IPS DF 19.7 (cell line): ENCODE measurements around the gene TCEAL4.

Source experiments
- DNase-seq: peaks from one replicate; pipeline ENCODE4 v3.0.0-alpha.2; 2013; ENCODE audit warnings: low read depth, low spot score

The TCEAL4 gene

DNA sequence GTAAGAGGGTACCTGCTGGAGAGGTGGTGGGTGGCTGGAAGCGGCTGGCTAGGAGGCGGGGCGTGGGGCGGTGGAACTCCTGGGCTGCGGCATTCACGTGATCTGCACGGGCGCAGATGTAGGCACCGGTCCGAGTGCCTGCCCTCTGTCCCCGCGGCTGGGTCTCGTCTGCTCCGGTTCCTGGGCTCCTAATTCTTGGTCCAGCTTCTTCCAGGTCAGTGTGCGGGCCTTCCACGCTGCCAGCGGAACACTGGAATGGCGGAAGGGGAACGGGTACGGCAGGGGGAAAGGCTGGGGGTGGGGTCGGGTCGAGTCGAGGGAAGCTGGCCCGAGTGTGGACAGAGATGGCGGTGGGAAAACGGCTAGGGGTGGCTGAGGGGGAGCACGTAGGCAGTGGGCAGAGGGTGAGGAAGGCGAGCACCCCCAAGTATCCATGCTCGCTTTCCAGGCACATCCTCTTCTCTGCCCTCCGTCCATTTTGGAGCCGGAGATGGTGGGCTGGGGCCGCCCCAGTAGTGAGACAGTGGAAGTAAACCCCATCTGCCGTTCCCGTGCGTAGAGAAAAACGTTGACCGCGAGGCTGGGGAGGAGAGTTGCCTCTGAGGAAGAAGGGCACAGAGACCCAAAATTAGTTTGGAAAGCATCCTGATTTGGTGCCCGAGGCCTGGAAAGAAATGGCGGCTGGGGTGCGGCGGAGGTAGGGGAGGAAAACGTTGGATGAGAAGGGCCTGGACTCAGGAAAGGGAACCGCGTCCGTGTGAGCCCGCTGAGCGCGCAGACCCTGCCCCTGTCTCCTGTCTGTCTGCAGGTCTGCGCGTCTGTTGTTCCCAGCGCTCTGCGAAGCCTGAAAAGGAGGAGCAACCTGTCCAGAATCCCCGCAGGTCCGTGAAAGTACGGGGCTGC is at the start of gene TCEAL4:
Gene TCEAL4, plus strand, starts transcription at position 105 of the 903 bp plus-strand sequence. CDS start 1,161 bp downstream, outside the sequence.
- DNase-seq, result no peak

DNA sequence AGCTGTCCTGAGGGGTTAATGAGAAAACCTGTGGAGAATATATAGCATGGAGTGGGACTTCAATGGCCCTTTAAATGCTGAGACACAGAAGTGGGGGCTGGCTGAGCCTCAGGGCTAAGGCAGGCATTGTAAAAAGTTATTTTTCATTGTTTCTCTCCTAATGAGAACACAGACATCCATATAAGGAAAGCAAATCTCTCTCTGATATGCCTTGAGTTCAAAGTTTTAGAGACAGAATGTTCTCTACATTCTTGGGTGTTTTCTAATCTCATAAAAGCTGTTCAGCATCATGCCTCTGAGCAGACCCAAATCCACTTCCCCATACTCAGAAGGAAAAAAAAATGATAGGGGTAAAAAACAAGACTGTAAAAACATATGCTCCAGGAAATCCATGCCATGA is 49.2 kb upstream of the TCEAL4 start:
- no peak for DNase-seq

DNA sequence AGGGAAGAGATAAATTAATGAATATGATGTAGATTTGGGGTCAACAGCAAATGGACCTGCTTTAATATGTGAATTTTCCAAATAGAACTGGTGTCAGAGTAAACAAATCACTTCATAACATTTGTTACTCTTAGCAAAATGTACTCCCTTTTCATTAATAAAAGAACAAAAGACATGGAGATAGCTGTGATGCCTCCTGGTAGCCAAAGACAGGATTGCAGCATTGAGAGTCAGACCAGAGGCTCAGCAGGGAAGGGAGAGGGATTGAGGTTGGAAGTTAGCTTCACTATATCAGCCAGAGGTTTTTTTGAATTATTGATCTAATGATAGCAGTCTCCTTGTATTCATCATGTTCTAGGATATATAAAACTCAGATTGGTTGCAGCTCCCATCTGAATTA is 48.6 kb upstream of the TCEAL4 start:
- DNase-seq, result no peak

DNA sequence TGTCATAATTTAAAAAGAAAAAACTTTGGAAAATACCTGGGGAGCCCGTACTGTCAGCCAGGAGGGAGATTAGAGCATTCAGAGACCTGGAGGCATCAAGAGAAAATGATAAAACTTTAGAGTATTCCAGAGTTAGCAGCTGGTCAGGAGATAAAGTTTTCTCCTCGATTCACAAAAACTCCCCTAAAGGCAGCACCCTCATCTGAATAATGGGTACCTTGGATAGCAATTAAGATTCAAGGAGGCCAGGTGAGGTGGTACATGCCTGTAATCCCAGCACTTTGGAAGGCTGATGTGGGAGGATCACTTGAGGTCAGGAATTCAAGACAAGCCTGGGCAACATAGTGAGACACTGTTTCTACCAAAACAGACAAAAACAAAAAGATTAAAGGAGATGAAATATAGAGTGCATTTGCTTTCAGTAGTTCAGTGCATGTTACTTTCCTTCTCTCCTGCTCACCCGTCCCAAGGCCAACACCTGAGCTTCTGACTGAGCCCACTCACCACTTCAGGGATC is 47.4 kb upstream of the TCEAL4 start:
- no peak for DNase-seq

DNA sequence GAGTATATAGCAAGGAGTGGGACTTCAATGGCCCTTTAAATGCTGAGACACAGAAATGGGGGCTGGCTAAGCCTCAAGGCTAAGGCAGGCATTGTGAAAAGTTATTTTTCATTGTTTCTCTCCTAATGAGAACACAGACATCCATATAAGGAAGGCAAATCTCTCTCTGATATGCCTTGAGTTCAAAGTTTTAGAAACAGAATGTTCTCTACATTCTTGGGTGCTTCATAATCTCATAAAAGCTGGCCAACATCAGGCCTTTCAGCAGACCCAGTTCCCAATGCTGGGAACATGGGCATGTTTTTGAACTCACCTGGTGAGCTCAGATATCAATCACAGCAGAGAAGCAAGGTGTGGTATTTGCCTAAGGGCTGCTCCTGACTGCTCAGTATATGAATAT is 46.6 kb upstream of the TCEAL4 start:
- DNase-seq, result no peak

DNA sequence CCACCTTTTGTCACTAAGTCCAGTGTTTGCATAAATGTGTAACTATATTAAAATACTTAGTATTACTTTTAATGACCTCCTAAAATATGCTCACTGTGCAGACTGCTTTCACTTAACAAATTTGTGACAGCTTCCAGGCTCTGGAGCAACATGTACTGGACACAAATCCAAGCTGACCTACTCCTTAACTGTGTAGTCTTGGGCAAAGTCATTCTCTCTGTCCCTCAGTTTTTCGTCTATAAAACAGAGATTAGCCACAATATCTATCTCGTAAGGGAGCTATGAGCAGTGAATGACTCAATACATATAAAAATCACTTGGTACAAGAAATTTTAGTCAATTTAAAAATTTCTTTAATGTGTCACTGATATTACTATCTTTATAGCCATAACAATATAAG is 45.6 kb upstream of the TCEAL4 start:
- DNase-seq, result no peak

DNA sequence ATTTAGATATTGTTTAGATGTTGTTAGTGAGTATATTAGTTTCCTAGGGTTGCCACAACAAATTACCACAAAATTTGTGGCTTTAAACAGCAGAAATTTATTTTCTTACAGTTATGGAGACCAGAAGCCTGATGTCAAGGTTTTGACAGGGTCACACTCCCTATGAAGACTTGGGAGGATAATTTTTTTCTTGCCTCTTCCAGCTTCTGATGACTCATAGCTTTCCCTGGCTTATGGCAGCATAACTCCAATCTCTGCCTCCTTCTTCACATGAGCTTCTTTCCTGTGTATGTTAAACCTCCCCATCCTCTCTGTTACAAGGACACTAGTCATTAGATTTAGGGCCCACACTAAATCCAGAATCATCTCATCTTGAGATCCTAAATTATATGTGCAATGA is 45.2 kb upstream of the TCEAL4 start:
- DNase-seq, result no peak

DNA sequence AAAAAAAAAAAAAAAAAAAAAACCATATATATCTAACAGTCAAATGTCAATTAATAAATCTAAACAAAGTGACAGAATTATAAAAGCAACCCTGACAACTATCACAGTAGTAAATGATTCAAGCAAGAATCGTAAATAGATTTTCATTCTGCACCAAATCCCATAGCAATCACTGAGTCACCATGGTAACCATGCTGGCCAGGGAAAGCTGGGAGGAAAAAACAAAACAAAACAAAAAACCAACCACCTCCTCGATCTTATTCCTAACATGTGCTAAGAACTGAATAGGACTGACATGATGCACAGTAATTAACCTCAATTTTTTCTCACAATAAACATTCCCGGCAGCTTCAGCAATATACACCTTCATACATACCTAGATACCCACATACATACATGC is 35.4 kb upstream of the TCEAL4 start:
- DNase-seq, result no peak

DNA sequence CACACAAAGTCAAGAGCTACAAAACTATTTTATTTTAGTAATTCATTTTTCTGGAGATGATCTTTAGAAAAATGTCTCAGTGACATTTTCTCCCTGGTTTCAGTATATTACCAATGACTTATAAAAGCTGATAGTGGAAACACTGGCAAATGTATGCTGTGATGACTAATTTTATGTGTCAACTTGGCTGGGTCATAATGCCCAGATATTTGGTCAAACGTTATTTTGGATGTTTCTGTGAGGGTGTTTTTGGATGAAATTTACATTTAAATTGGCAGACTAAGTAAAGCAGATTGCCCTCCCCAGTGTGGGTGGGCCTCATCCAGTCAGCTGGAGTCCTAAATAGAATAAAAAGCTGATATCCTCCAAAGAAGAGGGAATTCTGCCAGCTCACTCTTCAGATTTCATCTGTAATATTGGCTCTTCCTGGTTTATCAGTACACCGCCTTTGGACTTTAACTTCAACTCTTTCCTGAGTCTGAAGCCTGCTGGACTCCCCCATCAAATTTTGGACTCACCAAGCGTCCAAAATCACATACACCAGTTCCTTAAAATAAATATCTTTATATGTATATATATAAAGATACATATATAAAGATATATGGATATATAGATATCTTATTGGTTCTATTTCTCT is 34.8 kb upstream of the TCEAL4 start:
- no peak for DNase-seq

DNA sequence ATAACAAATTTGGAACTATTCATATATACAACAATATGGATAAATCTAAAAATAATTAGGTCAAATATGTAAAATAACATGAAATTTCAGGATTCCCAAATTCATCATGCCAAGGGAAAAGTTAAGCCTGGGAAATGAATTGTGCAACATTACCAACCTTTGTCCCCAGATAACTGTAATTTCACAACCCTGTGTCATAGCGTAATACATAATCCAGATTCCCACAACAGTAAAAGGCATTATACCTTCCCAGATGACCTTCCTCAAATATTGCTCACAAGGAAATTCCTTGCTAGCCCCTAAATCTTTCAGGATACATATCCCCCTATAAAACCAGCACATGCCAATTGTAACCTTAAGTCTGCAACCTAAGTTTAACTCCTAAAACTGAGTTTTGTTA is 33.1 kb upstream of the TCEAL4 start:
- no peak for DNase-seq

DNA sequence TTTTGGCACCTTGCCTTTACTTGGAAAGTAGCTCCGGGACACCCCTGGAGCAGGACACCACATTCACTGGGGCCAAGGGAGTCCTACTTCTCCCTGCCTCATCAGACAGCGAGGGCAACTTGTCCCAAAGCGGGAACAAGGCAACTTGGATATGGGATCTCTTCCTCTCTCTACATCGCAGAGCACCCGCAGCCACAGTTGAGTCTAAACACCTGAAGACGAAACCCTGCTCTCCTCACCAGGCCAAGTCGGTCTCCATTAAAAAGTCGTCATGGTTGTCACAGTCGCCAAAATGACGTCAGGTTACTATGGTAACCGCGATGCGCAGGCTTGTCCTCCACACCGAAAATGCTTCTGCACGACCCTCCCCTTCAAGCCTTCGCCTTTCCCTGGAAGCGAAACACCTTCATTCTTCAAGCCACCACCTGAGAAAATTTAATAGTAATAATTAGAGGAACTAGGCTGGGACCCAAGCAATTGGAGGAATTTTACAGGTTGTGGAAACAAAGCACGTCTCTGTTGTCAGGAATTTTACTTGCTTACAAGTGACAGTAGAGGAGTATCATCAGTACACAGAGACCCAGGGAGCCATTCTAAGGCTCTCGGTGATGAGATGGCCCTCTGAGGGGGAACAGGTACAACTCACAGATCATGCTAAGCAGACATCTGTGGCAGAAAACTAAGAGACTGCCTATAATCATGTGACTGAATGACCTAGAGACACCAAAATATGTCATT is 30.5 kb upstream of the TCEAL4 start:
- DNase-seq, result peak; percentile 65

DNA sequence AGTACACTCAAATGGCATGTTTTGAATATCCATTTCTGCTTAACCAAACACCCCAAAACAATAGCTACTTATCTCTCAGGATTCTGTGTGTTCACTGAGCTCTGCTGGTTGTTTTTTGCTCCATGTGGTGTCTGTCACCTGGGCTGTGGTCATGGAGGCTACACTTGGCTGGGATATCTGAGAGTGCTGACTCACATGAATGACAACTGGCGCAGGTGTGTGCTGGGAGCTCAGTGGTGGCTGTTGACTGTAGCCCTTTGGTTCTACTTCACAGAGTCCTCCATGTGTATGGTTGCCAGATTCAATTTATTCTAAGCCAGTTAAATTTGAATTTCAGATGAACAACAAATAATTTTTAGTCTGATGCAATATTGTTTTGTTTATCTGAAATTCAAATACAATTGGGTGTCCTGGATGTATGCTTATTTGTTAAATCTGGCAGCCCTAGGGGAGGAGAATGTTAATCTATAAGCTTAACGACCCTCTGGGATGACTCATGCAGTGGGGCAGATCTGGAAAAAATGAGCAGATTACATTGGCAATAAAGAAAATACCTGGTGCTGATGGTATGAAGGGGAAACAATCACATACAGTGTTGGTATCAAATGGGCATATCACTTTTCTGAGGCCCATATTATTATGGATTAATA is 28.2 kb upstream of the TCEAL4 start:
- no peak for DNase-seq

DNA sequence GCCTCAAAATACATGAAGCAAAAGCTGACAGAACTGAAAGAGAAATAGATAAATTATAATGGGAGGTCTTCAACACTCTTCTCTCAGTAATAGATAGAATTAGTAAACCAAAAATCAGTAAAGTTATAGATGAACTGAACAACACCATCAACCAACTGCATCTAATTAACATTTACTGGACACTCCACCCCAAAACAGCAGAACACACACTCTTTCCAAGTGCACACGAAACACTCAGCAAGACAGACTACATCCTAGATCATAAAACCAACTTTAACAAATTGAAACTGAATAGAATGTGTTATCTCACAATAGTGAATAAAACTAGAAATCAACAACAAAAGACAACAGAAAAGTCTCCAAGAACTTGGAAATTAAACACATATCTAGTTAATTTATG is 25.1 kb upstream of the TCEAL4 start:
- DNase-seq, result no peak

DNA sequence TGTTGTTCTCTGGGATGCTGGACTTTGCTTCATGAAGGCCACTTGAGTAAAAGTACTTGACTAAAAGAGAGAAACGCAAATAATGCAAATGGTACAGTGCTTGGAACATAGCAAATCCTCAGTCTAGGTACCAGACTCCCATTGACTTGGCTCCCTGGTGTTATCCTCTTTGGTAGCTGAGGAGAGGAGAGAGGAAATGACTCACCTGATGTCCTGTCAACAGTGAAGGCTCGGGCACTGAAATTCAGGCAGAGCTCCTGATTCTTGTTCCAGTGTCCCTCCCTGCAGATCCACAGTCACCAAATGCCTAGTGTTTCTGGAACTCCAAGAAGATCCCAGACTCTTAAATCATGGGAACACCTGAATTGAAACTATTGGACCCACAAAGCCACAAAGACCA is 22.5 kb upstream of the TCEAL4 start:
- DNase-seq, result no peak

DNA sequence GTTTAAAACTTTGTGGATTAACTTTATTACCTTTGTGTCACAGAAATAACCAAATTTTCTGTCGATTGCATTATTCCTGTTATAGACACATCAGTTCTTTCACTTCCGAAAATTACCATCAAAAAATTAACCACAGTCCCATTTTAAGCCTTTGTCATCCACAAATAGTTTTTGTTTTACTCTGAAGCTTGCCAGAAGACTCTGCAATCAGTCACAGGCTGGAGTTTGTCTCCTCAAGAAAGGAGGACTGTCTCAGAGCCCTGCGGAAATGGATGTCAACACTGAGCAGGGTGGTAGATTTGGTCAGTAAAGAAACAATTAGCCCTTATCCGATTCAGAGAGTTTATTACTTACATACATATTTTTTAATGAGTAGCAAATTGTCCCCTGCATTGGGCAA is 20.1 kb upstream of the TCEAL4 start:
- no peak for DNase-seq

DNA sequence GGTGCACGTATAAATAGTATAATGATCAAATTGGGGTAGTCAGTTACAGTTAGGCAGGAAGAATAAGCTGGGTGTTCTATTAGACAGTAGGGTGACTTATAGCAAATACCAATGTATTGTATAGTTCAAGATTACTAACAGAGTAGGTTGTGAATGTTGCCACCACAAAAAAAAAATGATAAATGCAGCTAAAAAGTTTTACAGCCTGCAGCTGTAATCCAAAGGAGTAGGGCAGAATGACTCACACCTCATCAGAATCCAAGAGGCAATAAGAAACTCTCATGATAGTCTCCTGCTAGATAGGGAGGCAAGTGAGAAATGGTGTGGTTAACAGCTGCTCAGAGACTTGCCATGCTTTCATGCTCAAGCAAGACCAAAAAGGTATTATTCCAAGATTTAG is 19.6 kb upstream of the TCEAL4 start:
- DNase-seq, result no peak

DNA sequence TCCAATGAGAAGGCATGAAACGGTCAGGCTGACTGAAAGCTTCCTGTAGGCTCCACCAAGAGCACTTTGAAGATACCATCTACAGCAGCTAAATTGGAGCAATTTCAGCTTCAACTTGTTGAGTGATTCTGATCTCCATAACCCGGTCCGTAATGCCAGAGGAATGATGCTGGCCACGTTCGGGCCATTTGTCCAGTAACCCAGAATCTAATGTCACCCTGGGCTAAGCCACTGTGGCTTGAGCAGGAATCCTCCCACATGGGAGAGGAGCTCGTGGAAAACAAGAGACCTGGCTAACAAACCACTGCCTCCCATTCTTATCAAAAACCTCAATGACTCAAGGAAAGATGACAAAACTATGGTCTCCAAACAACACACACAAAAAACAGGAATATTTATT is 14.2 kb upstream of the TCEAL4 start:
- DNase-seq, result no peak

DNA sequence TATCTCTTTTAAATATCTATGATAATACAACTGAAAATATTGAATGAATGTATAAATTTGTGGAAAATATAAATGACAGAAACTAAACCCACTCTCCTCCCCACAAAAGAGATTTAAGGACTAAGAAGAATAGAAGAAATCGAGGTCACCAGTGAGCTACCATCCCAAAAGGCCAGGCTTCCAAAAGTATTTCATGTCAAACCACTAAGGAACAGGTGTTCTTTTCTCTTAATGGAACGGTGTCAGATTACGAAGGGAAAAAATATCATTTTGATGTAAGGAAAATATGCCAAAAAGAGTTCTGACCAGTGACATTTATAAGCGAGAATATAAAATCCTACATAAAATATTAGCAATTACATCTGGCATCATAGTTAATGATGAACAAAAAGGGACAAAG is 13.6 kb upstream of the TCEAL4 start:
- no peak for DNase-seq

DNA sequence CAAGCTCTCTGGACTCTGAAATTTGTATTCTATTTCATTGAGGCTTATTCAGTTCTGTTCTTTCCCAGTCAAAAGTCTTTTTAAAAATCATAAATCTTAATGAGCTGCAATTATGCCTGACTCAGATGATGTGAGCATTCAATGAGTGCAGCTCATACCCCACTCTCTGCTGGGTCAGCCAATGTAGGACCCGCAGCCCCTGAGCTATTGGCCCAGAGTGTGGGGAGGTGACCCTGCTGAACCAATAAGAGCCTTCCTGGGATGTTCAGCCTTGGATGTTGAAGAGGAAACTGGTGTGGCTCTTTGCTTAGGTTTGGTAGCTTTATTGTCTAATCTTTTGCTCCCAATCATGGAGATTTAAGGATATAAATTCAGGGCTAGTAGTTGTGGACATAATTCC is 12.1 kb upstream of the TCEAL4 start:
- DNase-seq, result no peak

DNA sequence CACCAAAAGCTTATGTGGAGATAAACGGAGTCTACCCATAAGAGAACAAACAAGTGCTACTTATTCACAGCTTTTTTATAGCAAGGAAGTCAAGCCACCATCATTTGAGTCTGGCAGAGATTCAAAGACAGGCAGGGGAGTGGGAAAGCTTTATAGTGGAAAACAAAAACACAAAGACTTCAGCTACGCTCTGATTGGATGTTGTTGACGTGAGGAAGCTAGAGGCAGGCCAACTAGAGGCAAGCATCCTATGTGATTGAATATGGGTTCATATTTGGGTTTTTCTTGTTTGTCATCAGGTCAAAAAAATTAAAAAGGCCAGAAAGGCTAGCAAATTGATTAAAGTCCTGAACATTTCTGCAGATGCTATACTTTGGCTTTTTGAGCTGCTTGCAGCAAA is 719 bp upstream of the TCEAL4 start:
- DNase-seq, result no peak

DNA sequence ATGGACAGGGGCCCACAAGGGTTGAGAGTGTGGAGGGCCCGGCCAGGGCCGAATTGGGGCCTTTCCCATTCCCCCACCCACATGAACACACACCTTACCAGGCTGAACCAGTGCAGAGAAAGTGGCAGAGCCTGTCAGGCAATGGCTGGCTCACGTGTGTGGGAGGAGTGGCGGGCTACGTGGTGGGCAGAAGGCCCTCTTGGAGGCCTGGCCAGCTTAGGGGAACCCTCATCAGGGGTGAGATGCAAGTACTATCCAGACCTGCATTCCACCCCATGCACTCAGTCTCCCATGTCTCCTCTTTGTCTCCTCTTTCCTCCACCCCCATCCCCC is 965 bp downstream of the TCEAL4 start:
- DNase-seq, result no peak

DNA sequence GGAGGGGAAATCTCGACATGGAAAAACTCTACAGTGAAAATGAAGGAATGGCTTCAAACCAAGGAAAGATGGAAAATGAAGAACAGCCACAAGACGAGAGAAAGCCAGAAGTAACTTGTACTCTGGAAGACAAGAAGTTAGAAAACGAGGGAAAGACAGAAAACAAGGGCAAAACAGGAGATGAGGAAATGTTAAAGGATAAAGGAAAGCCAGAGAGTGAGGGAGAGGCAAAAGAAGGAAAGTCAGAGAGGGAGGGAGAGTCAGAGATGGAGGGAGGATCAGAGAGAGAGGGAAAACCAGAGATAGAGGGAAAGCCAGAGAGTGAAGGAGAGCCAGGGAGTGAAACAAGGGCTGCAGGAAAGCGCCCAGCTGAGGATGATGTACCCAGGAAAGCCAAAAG is 1.3 kb downstream of the TCEAL4 start:
- no peak for DNase-seq
